Heart left ventricle (tissue), 16 donors: ENCODE data around the gene SIAH3. TPM values are rescaled to one million over a fixed set of nuclear protein-coding genes. Genes with fewer than 3 reads are reported as not detected.

ENCODE experiments used
- ATAC-seq, 4 donors: fragments of 200-7000 bp; cut with Tn5 transposase; one replicate each; pipeline ENCODE4 v1.9.1; 2020 to 2022; ENCODE audit warnings: moderate library complexity in 4 of 4, mild to moderate bottlenecking in 3 of 4, moderate number of reproducible peaks in 1 of 4
- DNase-seq, 5 donors: peaks; one replicate each; pipeline ENCODE4 v3.0.0-alpha.2; 2020
- H3K27ac ChIP-seq, 12 donors: fragments of 200-600 bp; sonication (generic) in 4 of 12; one replicate each; pipeline versions ENCODE4 v1.5.0 to v1.8.0; 2016 to 2022; ENCODE audit warnings: mild to moderate bottlenecking in 2 of 12
- H3K27me3 ChIP-seq, 9 donors: fragments of 200-600 bp; sonication (generic) in 2 of 9; one replicate each; pipeline versions ENCODE4 v1.5.1 to v1.8.0; 2016 to 2022; ENCODE audit warnings: mild to moderate bottlenecking in 3 of 9
- H3K36me3 ChIP-seq, 9 donors: fragments of 200-600 bp; sonication (generic) in 2 of 9; one replicate each; pipeline versions ENCODE4 v1.5.0 to v1.8.0; 2018 to 2022; ENCODE audit warnings: mild to moderate bottlenecking in 2 of 9
- H3K4me1 ChIP-seq, 12 donors: fragments of 200-600 bp; sonication (generic) in 4 of 12; one replicate each; pipeline versions ENCODE4 v1.5.0 to v1.8.0; 2016 to 2022; ENCODE audit warnings: mild to moderate bottlenecking in 3 of 12
- H3K4me3 ChIP-seq, 12 donors: fragments of 200-600 bp; sonication (generic) in 4 of 12; one replicate each; pipeline versions ENCODE4 v1.5.0 to v1.8.0; 2017 to 2022; ENCODE audit warnings: mild to moderate bottlenecking in 9 of 12, moderate library complexity in 4 of 12
- H3K9me3 ChIP-seq, 12 donors: fragments of 200-600 bp; sonication (generic) in 4 of 12; one replicate each; pipeline versions ENCODE4 v1.5.0 to v1.8.0; 2016 to 2022; ENCODE audit warnings: mild to moderate bottlenecking in 1 of 12
- CTCF ChIP-seq, 12 donors: fragments of 200-600 bp; sonication (generic) in 4 of 12; IDR thresholded peaks; one replicate each; pipeline versions ENCODE4 v1.5.0 to v1.8.0; 2018 to 2022; ENCODE audit warnings: antibody characterized with exemption in 12 of 12, mild to moderate bottlenecking in 5 of 12
- POLR2A ChIP-seq, 2 donors: fragments of 450-650 bp; IDR thresholded peaks; one replicate each; pipeline ENCODE4 v1.6.1; 2017; ENCODE audit warnings: antibody characterized with exemption in 2 of 2, mild to moderate bottlenecking in 2 of 2, moderate library complexity in 2 of 2
- WGBS, 4 donors: extraction: QIAGEN DNeasy Blood & Tissue Kit in 2 of 4; methylation state at CpG; one replicate each; pipeline versions ENCODE4 v1.1.5 to v1.1.7; 2013 to 2018; 5-methylcytosine and 5-hydroxymethylcytosine counted together
- intact Hi-C, 10 donors: fragments of 100-400 bp; cut with DNase I; formaldehyde crosslinking; loops; one replicate each; pipeline versions ENCODE4 v1.11.1 to v1.14.2; 2022
- polyA plus RNA-seq, 2 donors: library from polyadenylated mRNA; stranded (reverse); fragments of 200-250 nt; gene quantifications; one replicate each; pipeline ENCODE4 v1.2.3, GENCODE V29; 2013
- total RNA-seq, 9 donors: library from RNA; depleted of rRNA in 2 of 9; stranded (reverse); fragments of >200 nt in 2 of 9; fragmentation: NEBNext Ultra II Directional in 3 of 9; extraction: Animal tissue kit (Norgen Biotek cat#: 25700) in 3 of 9; gene quantifications; one replicate each; pipeline versions ENCODE4 v1.1.0 to v1.2.4, GENCODE V29; 2016 to 2023
- donor health status: ischemic (EF 13 %, LVEDD 7.1; RV severe dilation, severe dysfunction).
- donor health status: healthy with polysubstance abuse.
- donor health status: DM: no; HTN: yes; CAD: no.
- donor health status: DM: no; HTN: no; CAD: no.
- donor health status: ischemic (EF 25% LVEDD 6.9; RV normal size, moderate dysfunction).
- donor health status: ischemic (EF 25% LVEDD 5.7; RV mildly dilated, moderate dysfunction).
- donor health status: healthy.
- donor health status: DM: yes; HTN: yes; CAD: no.
- donor health status: ischemic (EF 35%, LVEDD 5.7; RV mildly dilated, moderate dysfunction).
- donor health status: nonischemic (EF 11% LVEDD 7.7; RV severe dilation, severe dysfunction).
- donor health status: DM: yes; HTN: yes; CAD: no.
- donor health status: PGD.
- donor health status: ischemic (EF 29% LVEDD 5.4; RV normal size, mild dysfunction).
- donor health status: nonischemic (EF 23%, LVEDD 6.1; RV moderate dilation, normal function).

The SIAH3 gene
- total and polyA plus RNA-seq, 11 donors: 0.05 to 0.18 (median 0.07) TPM; not detected in 8

GRCh38 chr13:45885194-45885593 lies 33.6 kb upstream of the SIAH3 start:
- TF ChIP-seq POLR2A (IDR thresholded peaks at IDR 0.05): no peak
- TF ChIP-seq CTCF (IDR thresholded peaks at IDR 0.05): no peak
- Histone ChIP-seq H3K4me1 (no peaks in the 10 kb centered on the region), H3K36me3 (no peaks in the 10 kb centered on the region), H3K9me3 (no peaks in the 10 kb centered on the region), H3K27me3 (peaks cover 0 to 2% (median 0%) of the 10 kb centered on the region in 9 donors), H3K27ac (no peak overlapping the region), H3K4me3 (no peak overlapping the region)
- ATAC-seq: no peak
- 59 to 89% (median 71%) methylated on average over 5 of the region's 5 CpGs for WGBS, 4 donors
- DNase-seq: no peak
- intact Hi-C loops: loop anchor here in 1 of 10 donors (10.0 kb wide), 1 partner anchor 260 kb away; no protein-coding TSS in a partner anchor

DNA sequence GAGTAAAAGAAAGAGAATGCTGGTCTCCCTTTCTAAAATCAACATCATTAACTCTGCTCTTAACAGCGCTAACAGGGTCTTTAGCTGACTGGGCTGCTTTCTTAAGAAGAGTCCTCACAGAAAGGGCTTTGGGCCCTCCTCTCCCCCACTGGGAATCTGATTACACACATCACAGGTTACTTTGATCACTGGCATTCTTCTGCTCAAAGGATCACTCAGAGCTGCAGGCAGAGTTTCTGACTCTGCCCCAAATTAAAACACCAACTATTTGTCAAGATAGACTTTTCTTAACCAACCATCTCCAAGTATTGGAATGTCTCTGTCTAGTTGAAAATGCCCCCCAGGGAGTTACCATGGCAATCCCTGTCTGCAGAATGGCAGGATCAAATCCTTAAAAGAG lies 31.1 kb upstream of the SIAH3 start:
- 39 to 71% (median 62%) methylated on average over 1 of the region's 1 CpG for WGBS, 4 donors
- TF ChIP-seq CTCF (IDR thresholded peaks at IDR 0.05) (no peak), POLR2A (IDR thresholded peaks at IDR 0.05) (no peak)
- no peaks in the 10 kb centered on the region for H3K36me3 ChIP-seq
- H3K4me1 ChIP-seq: peaks cover 0 to 6% (median 0%) of the 10 kb centered on the region in 12 donors
- intact Hi-C loops: loop anchor here in 2 of 10 donors (5.0 to 10.0 kb wide), 2 partner anchors 70 to 258 kb away; no protein-coding TSS in a partner anchor
- ATAC-seq (no peak), DNase-seq (no peak)
- H3K9me3 ChIP-seq: no peaks in the 10 kb centered on the region
- peaks cover 0 to 2% (median 0%) of the 10 kb centered on the region in 9 donors for H3K27me3 ChIP-seq
- H3K27ac ChIP-seq: no peak overlapping the region
- H3K4me3 ChIP-seq: no peak overlapping the region

DNA sequence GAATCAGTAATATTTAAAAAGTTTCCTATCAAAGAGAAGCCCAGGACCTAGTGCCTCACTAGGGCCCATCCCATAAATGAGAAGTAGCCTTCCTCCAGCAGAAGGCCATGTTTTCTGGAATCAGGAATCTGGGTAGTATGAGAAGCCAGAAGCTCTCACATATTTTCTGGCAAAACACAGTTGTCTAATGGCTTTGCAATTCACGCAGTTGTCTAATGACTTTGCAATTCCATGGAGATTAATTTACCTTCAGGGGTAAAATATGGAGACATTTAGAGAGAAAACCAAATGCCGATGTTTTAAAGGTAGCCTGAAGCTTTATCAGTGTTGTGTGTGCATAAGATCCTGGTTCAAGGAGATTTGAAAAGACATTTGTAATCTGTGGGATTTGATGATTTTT lies 29.8 kb upstream of the SIAH3 start:
- 89 to 93% (median 91%) methylated on average over 2 of the region's 2 CpGs for WGBS, 4 donors
- no peak for TF ChIP-seq CTCF (IDR thresholded peaks at IDR 0.05)
- TF ChIP-seq POLR2A (IDR thresholded peaks at IDR 0.05): no peak
- intact Hi-C loops: loop anchor here in 3 of 10 donors (2.0 to 10.0 kb wide), 3 partner anchors 69 to 257 kb away; no protein-coding TSS in a partner anchor
- peaks cover 0 to 2% (median 0%) of the 10 kb centered on the region in 9 donors for H3K27me3 ChIP-seq
- H3K27ac ChIP-seq: no peak overlapping the region
- no peak for ATAC-seq
- H3K4me3 ChIP-seq: no peak overlapping the region
- H3K4me1 ChIP-seq: peaks cover 0 to 6% (median 0%) of the 10 kb centered on the region in 12 donors
- no peaks in the 10 kb centered on the region for H3K36me3 ChIP-seq
- no peaks in the 10 kb centered on the region for H3K9me3 ChIP-seq
- no peak for DNase-seq

- peaks cover 0 to 2% (median 0%) of the 10 kb centered on the region in 9 donors for H3K27me3 ChIP-seq
- WGBS, 4 donors: 73 to 87% (median 80%) methylated on average over 2 of the region's 2 CpGs
- intact Hi-C loops: loop anchor here in 3 of 10 donors (2.0 to 10.0 kb wide), 3 partner anchors 68 to 255 kb away; no protein-coding TSS in a partner anchor
- DNase-seq (no peak), ATAC-seq (no peak)
- no peak overlapping the region for H3K4me3 ChIP-seq
- H3K36me3 ChIP-seq: no peaks in the 10 kb centered on the region
- H3K27ac ChIP-seq: no peak overlapping the region
- H3K9me3 ChIP-seq: no peaks in the 10 kb centered on the region
- no peak for TF ChIP-seq CTCF (IDR thresholded peaks at IDR 0.05)
- no peak for TF ChIP-seq POLR2A (IDR thresholded peaks at IDR 0.05)
- peaks cover 0 to 6% (median 0%) of the 10 kb centered on the region in 12 donors for H3K4me1 ChIP-seq
Measured at GRCh38 chr13:45880242-45880641, 28.7 kb upstream of the SIAH3 start.
